Measurements from ENCODE around the gene CNTLN.

CNTLN gene

GRCh38 chr9:17470036-17470813 is 335.4 kb downstream of the CNTLN start:
- no peaks in the 10 kb centered on the region for H3K27me3 Mint-ChIP-seq
- H3K4me3 Mint-ChIP-seq = no peak overlapping the region
- H3K36me3 Mint-ChIP-seq = no peaks in the 10 kb centered on the region
- no peaks in the 10 kb centered on the region for H3K4me1 Mint-ChIP-seq
- no peak for ATAC-seq
- H3K9me3 Mint-ChIP-seq = no peaks in the 10 kb centered on the region
- no peak overlapping the region for H3K27ac Mint-ChIP-seq

GRCh38 chr9:17472126-17472525 is 337.3 kb downstream of the CNTLN start:
- Mint-ChIP-seq H3K36me3 (no peaks in the 10 kb centered on the region), H3K4me3 (no peak overlapping the region), H3K4me1 (no peaks in the 10 kb centered on the region), H3K27me3 (no peaks in the 10 kb centered on the region), H3K9me3 (no peaks in the 10 kb centered on the region), H3K27ac (no peak overlapping the region)
- ATAC-seq = no peak

GRCh38 chr9:17476401-17476800 is 341.6 kb downstream of the CNTLN start:
- Mint-ChIP-seq H3K27ac (no peak overlapping the region), H3K9me3 (no peaks in the 10 kb centered on the region), H3K36me3 (no peaks in the 10 kb centered on the region), H3K4me3 (no peak overlapping the region), H3K4me1 (no peaks in the 10 kb centered on the region), H3K27me3 (no peaks in the 10 kb centered on the region)
- ATAC-seq = no peak

GRCh38 chr9:17477816-17478215 is 343.0 kb downstream of the CNTLN start:
- Mint-ChIP-seq H3K9me3 (no peaks in the 10 kb centered on the region), H3K27me3 (no peaks in the 10 kb centered on the region), H3K4me3 (no peak overlapping the region), H3K36me3 (no peaks in the 10 kb centered on the region), H3K4me1 (no peaks in the 10 kb centered on the region), H3K27ac (no peak overlapping the region)
- ATAC-seq = no peak

DNA sequence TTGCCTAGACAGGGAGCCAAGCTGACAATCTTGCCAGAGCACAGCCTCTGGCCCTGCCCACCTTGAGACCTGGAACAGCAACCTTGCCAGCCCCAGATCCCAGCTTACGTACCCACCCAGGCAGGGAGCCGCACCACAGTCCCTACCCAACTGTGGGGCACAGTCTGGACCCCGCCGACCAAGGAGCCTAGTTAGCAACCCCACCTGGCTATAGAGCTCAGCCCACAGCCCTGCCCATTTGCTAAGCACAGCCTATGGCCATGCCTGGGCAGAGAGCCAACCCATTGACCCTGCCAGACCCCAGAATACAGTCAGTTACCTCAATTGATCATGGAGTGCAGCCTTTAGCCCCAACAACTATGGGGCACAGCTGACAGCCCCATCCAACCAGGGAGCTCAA is 346.1 kb downstream of the CNTLN start:
- ATAC-seq = peak; percentile 5
- Mint-ChIP-seq H3K27ac (no peak overlapping the region), H3K4me1 (no peaks in the 10 kb centered on the region), H3K27me3 (no peaks in the 10 kb centered on the region), H3K9me3 (no peaks in the 10 kb centered on the region), H3K4me3 (no peak overlapping the region), H3K36me3 (no peaks in the 10 kb centered on the region)

DNA sequence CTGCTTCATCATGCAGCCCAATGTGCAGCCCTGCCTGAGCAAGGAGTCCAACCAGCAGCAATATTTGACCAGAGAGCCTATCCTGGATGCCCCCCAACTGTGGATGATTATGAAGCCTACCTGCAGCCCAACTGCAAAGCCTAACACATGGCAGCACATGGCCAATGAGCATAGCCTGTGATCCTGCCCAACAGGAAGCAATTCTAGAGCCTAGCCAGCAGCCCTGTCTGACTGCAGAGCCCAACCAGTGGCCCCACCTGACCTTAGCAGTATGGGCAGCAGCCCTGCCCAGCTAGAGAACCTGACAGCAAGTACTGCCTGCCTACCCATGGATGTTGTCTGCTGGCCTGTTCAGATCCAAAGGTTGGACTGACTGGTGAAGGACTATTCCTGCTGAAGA is 346.7 kb downstream of the CNTLN start:
- Mint-ChIP-seq H3K9me3 (no peaks in the 10 kb centered on the region), H3K4me1 (no peaks in the 10 kb centered on the region), H3K36me3 (no peaks in the 10 kb centered on the region), H3K27me3 (no peaks in the 10 kb centered on the region), H3K4me3 (no peak overlapping the region), H3K27ac (no peak overlapping the region)
- peak; percentile 37 for ATAC-seq

- Mint-ChIP-seq H3K9me3 (no peaks in the 10 kb centered on the region), H3K36me3 (no peaks in the 10 kb centered on the region), H3K4me1 (no peaks in the 10 kb centered on the region), H3K4me3 (no peak overlapping the region), H3K27me3 (no peaks in the 10 kb centered on the region), H3K27ac (no peak overlapping the region)
- ATAC-seq = no peak
Measured at GRCh38 chr9:17484906-17485305, 350.1 kb downstream of the CNTLN start.

DNA sequence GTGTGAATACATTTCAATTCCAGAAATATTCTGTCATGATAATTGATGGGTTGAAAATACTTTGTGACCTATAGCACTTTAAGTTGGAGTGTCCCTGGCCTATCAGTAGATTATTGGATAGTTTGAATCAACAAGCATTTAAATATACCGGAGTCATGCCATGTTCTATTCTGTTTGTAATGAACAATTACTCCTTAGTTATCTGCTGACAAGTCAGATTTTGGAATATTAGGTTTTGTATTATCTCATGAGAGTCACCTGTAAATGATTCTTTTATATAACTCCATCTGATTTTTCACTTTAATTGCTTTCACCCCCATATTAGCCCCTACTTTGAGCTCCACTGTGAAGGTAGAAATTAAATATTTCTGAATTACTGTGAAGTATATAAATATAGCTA is 351.6 kb downstream of the CNTLN start:
- ATAC-seq = no peak
- Mint-ChIP-seq H3K4me1 (no peaks in the 10 kb centered on the region), H3K27me3 (no peaks in the 10 kb centered on the region), H3K36me3 (no peaks in the 10 kb centered on the region), H3K9me3 (no peaks in the 10 kb centered on the region), H3K4me3 (no peak overlapping the region), H3K27ac (no peak overlapping the region)

- no peak overlapping the region for H3K4me3 Mint-ChIP-seq
- no peaks in the 10 kb centered on the region for H3K9me3 Mint-ChIP-seq
- no peaks in the 10 kb centered on the region for H3K27me3 Mint-ChIP-seq
- no peak for ATAC-seq
- no peaks in the 10 kb centered on the region for H3K36me3 Mint-ChIP-seq
- H3K4me1 Mint-ChIP-seq = no peaks in the 10 kb centered on the region
- H3K27ac Mint-ChIP-seq = no peak overlapping the region
Measured at GRCh38 chr9:17487467-17487866, 352.6 kb downstream of the CNTLN start.

- H3K9me3 Mint-ChIP-seq = no peaks in the 10 kb centered on the region
- no peak overlapping the region for H3K4me3 Mint-ChIP-seq
- no peak overlapping the region for H3K27ac Mint-ChIP-seq
- no peaks in the 10 kb centered on the region for H3K27me3 Mint-ChIP-seq
- ATAC-seq = no peak
- no peaks in the 10 kb centered on the region for H3K36me3 Mint-ChIP-seq
- no peaks in the 10 kb centered on the region for H3K4me1 Mint-ChIP-seq
Measured at GRCh38 chr9:17488662-17489061, 353.8 kb downstream of the CNTLN start.

DNA sequence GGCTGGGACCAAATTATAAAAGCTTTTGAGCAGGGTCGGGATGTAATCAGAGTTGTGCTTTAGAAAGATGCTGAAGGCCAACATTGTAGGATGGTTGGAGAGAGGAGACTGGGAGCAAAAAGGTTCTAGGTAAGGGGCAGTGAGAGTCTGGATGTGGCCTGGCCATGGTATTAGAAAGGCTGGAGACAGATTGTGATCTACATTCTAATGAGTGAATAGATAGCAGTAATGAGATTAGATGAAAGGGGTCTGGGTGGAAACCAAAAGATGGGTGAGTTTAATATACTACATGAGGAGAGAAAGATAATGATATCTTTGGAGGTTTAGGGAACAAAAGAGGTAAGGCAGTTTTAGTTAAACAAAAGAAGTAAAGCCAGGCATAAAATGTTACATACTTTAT is 355.3 kb downstream of the CNTLN start:
- H3K27ac Mint-ChIP-seq = no peak overlapping the region
- H3K4me1 Mint-ChIP-seq = no peaks in the 10 kb centered on the region
- H3K4me3 Mint-ChIP-seq = no peak overlapping the region
- H3K27me3 Mint-ChIP-seq = no peaks in the 10 kb centered on the region
- H3K36me3 Mint-ChIP-seq = no peaks in the 10 kb centered on the region
- no peak for ATAC-seq
- H3K9me3 Mint-ChIP-seq = no peaks in the 10 kb centered on the region

GRCh38 chr9:17491780-17492179 is 356.9 kb downstream of the CNTLN start:
- Mint-ChIP-seq H3K9me3 (no peaks in the 10 kb centered on the region), H3K27ac (no peak overlapping the region), H3K27me3 (no peaks in the 10 kb centered on the region), H3K4me1 (no peaks in the 10 kb centered on the region), H3K36me3 (no peaks in the 10 kb centered on the region), H3K4me3 (no peak overlapping the region)
- ATAC-seq = no peak

DNA sequence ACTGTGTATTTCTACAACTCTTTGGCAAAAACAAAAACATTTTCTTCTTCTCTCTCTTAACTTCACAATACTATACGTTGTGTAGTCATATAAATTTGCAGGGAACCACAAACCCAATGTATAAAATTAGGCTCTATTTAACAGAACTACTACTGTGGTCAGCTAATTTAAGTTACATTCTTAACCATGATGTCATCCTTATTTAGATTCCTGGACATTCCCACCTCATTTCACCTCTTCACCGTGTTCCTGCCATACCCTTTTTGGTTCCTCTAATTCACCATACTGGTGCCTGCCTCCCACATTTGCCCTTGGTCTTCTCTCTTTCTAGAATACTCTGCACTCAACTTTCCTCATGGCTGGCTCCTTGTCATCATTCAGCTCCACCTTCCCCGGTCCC is 368.4 kb downstream of the CNTLN start:
- Mint-ChIP-seq H3K4me3 (no peak overlapping the region), H3K4me1 (no peaks in the 10 kb centered on the region), H3K9me3 (peaks cover 4% of the 10 kb centered on the region), H3K27ac (no peak overlapping the region), H3K27me3 (no peaks in the 10 kb centered on the region), H3K36me3 (no peaks in the 10 kb centered on the region)
- no peak for ATAC-seq

GRCh38 chr9:17509151-17509550 is 374.3 kb downstream of the CNTLN start:
- Mint-ChIP-seq H3K4me3 (no peak overlapping the region), H3K36me3 (no peaks in the 10 kb centered on the region), H3K27ac (no peak overlapping the region), H3K9me3 (peaks cover 4% of the 10 kb centered on the region), H3K4me1 (no peaks in the 10 kb centered on the region), H3K27me3 (no peaks in the 10 kb centered on the region)
- no peak for ATAC-seq

DNA sequence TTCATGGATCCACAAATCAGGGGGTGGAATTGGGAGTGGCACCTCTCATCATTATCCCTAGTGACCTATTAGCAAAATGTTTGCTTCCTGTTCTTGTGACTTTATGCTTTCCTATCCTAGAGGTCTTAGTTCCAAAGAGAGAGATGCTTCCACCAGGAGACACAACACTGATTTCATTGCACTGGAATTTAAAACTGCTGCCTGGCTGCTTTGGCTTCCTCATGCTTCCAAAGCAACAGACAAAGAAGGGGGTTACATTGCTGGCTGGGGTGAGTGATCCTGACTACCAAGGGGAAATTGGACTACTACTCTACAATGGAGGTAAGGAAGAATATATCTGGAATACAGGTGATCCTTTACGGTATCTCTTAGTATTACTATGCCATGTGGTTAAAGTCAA is 374.9 kb downstream of the CNTLN start:
- no peak for ATAC-seq
- no peak overlapping the region for H3K27ac Mint-ChIP-seq
- no peaks in the 10 kb centered on the region for H3K4me1 Mint-ChIP-seq
- peaks cover 4% of the 10 kb centered on the region for H3K9me3 Mint-ChIP-seq
- no peak overlapping the region for H3K4me3 Mint-ChIP-seq
- H3K27me3 Mint-ChIP-seq = no peaks in the 10 kb centered on the region
- H3K36me3 Mint-ChIP-seq = no peaks in the 10 kb centered on the region

DNA sequence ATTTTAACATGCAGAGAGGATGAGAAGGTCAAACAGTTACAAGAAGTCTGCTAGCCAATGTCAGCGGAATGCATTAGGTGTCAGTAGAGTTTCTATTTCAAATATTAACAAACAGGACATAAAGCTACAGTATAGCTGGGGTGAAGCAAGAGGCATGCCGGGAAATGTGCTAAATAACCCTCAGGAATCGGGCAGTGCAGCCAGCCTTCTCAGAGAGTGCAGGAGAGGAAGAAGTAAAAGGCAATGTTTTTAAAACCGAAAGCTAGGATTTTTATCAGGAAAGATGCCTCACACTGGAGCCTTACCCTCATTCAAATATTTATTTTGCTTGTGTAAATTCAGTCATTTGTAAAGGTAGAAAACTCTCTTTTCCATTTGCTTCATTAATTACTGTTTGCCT is 384.9 kb downstream of the CNTLN start:
- H3K9me3 Mint-ChIP-seq = peaks cover 3% of the 10 kb centered on the region
- no peaks in the 10 kb centered on the region for H3K36me3 Mint-ChIP-seq
- no peak overlapping the region for H3K4me3 Mint-ChIP-seq
- no peaks in the 10 kb centered on the region for H3K27me3 Mint-ChIP-seq
- H3K27ac Mint-ChIP-seq = no peak overlapping the region
- ATAC-seq = no peak
- H3K4me1 Mint-ChIP-seq = no peaks in the 10 kb centered on the region

Measured in stimulated activated memory B cell treated with anti-CD40 and anti-IgM and Interleukin-4, amounts not matched to agents 10 μg/mL and 1 μg/mL and 100 μg/mL, for 72 hours (primary cell).